Measurements from ENCODE around the gene PTPRE. TPM values are rescaled to one million over a fixed set of nuclear protein-coding genes. Genes with fewer than 3 reads are reported as not detected.

The PTPRE gene
- total RNA-seq, 3 donors from 2014 or later: 11.8 to 42.9 (median 25.6) TPM

DNA sequence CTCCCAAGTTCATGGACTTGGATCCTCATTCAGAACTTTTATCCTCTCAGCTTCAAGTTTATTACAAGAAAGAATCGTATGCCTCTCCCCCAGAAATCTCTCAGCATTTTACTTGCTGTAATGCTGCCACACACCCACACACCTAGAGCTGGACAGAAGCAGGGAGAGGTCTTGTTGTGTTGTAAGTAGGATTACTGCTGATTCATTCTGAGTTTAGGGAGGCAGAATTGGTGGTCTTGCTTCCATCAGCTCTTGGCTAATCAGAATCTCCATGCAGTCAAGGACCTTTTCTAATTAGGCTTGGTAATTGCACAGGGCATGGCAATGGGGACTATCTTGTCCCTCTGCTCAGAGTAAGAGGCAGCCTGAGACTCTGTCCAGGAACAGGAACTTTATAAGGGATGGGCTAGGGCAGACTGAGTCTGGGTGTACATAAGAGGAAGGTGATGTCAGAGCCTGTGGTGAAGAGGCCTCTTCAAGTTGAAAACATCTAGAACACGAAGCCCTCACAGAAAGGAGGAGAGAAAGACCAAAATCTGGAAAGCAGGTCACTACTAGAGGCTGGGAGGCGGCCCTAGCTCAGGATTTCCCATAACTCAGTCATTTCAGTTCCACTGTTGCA, 7.0 kb upstream of the PTPRE start:
- intact Hi-C loops (cut with DNase I; ENCODE audit: low total_unique reads): loop anchor here (10.0 kb wide), 1 partner anchor 165 kb away; no protein-coding TSS in a partner anchor
- no peak for DNase-seq (ENCODE audit: low spot score in 2 of 2)
- no peak overlapping the region for H3K27ac ChIP-seq

DNA sequence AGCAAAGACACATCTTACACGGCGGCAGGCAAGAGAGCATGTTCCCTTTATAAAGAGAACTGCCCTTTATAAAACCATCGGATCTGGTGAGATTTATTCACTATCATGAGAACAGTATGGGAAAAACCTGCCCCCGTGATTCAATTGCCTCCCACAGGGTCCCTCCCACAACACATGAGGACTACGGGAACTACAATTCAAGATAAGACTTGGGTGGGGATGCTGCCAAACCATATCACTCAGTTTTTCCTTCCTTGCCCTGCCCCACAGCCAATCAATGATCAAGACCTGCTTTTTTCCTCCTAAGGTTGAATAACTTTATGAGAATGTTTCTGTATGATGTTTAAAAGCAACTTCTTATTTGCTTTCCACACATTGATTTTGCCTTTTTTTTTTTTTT, 3.1 kb upstream of the PTPRE start:
- no peak overlapping the region for H3K4me3 ChIP-seq
- no peak overlapping the region for H3K27ac ChIP-seq
- intact Hi-C loops (cut with DNase I; ENCODE audit: low total_unique reads): loop anchor here (10.0 kb wide), 1 partner anchor 161 kb away; no protein-coding TSS in a partner anchor
- H3K4me1 ChIP-seq: peaks cover 5 to 8% of the 10 kb centered on the region in 2 donors
- H3K36me3 ChIP-seq: no peaks in the 10 kb centered on the region
- H3K27me3 ChIP-seq: no peaks in the 10 kb centered on the region
- TF ChIP-seq POLR2AphosphoS5 (IDR thresholded peaks at IDR 0.05): no peak
- TF ChIP-seq POLR2A (IDR thresholded peaks at IDR 0.05): no peak
- TF ChIP-seq, protein P1, sequence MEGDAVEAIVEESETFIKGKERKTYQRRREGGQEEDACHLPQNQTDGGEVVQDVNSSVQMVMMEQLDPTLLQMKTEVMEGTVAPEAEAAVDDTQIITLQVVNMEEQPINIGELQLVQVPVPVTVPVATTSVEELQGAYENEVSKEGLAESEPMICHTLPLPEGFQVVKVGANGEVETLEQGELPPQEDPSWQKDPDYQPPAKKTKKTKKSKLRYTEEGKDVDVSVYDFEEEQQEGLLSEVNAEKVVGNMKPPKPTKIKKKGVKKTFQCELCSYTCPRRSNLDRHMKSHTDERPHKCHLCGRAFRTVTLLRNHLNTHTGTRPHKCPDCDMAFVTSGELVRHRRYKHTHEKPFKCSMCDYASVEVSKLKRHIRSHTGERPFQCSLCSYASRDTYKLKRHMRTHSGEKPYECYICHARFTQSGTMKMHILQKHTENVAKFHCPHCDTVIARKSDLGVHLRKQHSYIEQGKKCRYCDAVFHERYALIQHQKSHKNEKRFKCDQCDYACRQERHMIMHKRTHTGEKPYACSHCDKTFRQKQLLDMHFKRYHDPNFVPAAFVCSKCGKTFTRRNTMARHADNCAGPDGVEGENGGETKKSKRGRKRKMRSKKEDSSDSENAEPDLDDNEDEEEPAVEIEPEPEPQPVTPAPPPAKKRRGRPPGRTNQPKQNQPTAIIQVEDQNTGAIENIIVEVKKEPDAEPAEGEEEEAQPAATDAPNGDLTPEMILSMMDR (IDR thresholded peaks at IDR 0.05): no peak
- no peak for DNase-seq (ENCODE audit: low spot score in 2 of 2)
- no peaks in the 10 kb centered on the region for H3K9me3 ChIP-seq

More for the DNA sequence above, 7.0 kb upstream of the PTPRE start:
- no peak overlapping the region for H3K4me3 ChIP-seq
- no peaks in the 10 kb centered on the region for H3K27me3 ChIP-seq
- TF ChIP-seq POLR2AphosphoS5 (IDR thresholded peaks at IDR 0.05) (no peak), POLR2A (IDR thresholded peaks at IDR 0.05) (no peak)
- H3K36me3 ChIP-seq: no peaks in the 10 kb centered on the region
- no peaks in the 10 kb centered on the region for H3K9me3 ChIP-seq
- no peaks in the 10 kb centered on the region for H3K4me1 ChIP-seq

DNA sequence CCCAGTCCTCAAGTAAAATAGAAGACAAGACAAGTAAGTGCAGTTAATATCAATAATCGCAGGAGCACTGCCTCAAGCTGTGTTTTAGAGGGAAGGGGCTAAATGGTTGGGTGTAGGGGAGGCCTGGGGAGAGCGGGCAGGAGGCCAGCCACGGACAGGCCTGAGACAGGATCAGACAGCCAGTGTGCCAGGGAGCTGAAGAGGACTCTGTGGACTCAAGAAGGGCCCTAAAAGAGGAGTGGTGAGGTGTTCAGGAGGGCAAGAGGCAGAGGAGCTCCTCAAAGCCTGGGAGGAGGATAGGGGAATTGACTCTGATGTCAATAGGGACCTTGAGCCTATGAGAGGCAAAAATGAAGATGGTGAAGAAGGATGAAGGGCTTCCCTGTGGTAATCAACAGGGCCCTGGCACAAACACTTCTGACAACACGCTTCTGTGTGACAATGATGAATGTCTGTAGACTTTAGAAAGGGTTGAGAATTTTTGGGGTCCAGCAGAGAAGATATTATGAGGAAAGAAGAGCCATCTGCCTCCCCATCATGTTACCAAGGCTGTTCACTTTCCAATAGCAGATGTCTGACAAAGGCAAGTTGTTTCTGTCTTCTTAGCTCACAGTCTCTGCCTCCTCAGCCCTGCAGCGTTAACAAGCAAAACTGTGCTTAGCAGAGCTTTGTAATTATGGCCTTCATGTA, 2.4 kb upstream of the PTPRE start:
- Histone ChIP-seq H3K36me3 (no peaks in the 10 kb centered on the region), H3K4me1 (peaks cover 5 to 9% of the 10 kb centered on the region in 2 donors), H3K9me3 (no peaks in the 10 kb centered on the region), H3K27me3 (no peaks in the 10 kb centered on the region), H3K27ac (no peak overlapping the region), H3K4me3 (no peak overlapping the region)
- intact Hi-C loops (cut with DNase I; ENCODE audit: low total_unique reads): loop anchor here (10.0 kb wide), 1 partner anchor 160 kb away; no protein-coding TSS in a partner anchor
- TF ChIP-seq POLR2AphosphoS5 (IDR thresholded peaks at IDR 0.05): no peak
- TF ChIP-seq, protein P1 (IDR thresholded peaks at IDR 0.05): no peak
- TF ChIP-seq POLR2A (IDR thresholded peaks at IDR 0.05): no peak
- no peak for DNase-seq (ENCODE audit: low spot score in 2 of 2)

DNA sequence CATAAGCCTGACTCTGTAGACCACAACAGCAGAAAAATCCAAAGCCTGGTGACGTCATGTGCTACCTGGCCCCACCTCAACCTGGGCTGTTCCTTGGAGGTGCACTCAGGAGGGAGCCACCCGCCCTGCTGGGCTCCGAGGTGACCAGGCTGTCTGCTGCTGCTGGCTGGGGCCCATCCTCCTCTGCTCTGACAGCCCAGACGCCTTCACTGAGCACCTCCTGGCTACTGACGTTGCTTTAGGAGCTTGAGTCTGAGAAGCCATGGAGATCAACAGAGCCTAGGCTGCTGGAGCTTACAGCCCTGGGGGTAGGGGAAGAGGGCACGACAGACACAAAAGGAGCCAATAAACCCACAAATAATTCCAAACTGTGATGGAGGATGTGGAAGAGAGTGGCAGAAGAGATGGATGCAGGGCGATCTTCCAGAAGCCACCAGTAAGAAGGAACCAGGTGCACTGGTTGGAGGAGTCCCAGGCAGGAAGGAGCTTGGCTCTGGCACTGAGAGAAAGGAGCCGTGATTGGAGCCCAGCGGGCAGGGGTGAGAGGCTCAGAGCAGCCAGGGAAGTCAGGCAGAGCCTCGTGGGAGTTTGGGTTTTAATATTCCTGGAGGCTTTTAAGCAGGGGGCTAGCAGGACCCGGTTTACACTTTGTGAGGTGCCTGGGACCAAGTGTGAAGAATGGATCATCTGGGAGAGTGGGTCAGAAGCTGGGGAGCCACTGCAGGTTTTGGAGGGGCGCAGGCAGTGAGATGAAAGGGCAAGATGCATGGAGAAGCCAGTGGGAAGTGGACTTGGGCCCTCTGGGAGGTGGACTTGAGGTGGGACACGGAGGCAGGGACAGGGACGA, 1.7 kb upstream of the PTPRE start:
- Histone ChIP-seq H3K36me3 (no peaks in the 10 kb centered on the region), H3K4me3 (no peak overlapping the region), H3K27ac (no peak overlapping the region), H3K4me1 (peaks cover 5 to 9% of the 10 kb centered on the region in 2 donors), H3K27me3 (no peaks in the 10 kb centered on the region), H3K9me3 (no peaks in the 10 kb centered on the region)
- DNase-seq (ENCODE audit: low spot score in 2 of 2): no peak
- no peak for TF ChIP-seq POLR2AphosphoS5 (IDR thresholded peaks at IDR 0.05)
- TF ChIP-seq, protein P1 (IDR thresholded peaks at IDR 0.05): no peak
- intact Hi-C loops (cut with DNase I; ENCODE audit: low total_unique reads): loop anchor here (5.0 to 10.0 kb wide), 2 partner anchors 107 to 160 kb away; no protein-coding TSS in a partner anchor

DNA sequence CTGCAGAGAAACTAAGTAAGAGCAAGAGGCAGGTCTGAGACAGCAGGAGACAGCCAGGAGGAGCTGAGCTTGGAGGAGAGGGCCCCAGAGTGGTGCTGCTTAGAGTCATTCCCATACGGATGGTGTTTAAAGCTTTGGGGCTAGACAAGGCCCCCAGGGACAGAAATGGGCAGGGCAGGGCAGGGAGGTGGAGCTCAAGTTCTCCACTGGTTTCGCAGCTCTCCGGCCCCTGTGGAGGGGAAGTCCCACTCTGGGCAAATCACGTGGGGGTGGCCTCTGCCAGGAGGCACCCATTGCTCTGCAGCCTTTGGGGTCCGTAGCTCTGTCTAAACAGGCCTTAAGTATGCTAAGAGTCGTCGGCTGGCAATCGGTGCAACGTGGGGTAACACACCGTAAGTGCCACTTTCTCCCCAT, 1.0 kb upstream of the PTPRE start:
- Histone ChIP-seq H3K4me3 (no peak overlapping the region), H3K36me3 (no peaks in the 10 kb centered on the region), H3K27ac (no peak overlapping the region), H3K27me3 (no peaks in the 10 kb centered on the region), H3K9me3 (no peaks in the 10 kb centered on the region), H3K4me1 (peaks cover 5 to 9% of the 10 kb centered on the region in 2 donors)
- no peak for DNase-seq (ENCODE audit: low spot score in 2 of 2)
- no peak for TF ChIP-seq POLR2AphosphoS5 (IDR thresholded peaks at IDR 0.05)
- intact Hi-C loops (cut with DNase I; ENCODE audit: low total_unique reads): loop anchor here (5.0 to 10.0 kb wide), 2 partner anchors 106 to 159 kb away; no protein-coding TSS in a partner anchor

Measured in breast epithelium (tissue), 4 donors.